Omental fat pad (tissue), 4 donors: Measurements from ENCODE around the gene SLC9A9. TPM values are rescaled to one million over a fixed set of nuclear protein-coding genes. Genes with fewer than 3 reads are reported as not detected.

Experiments used
- ATAC-seq: fragments of 150-250 bp; one replicate; pipeline ENCODE4 v1.9.1; 2016; ENCODE audit warnings: mild to moderate bottlenecking, moderate library complexity; ENCODE audit not compliant: low FRiP score
- DNase-seq: peaks from one replicate; pipeline ENCODE4 v3.0.0-alpha.2; 2019; ENCODE audit warnings: low spot score
- CTCF ChIP-seq, 3 donors: fragments of 450-650 bp; IDR thresholded peaks; one replicate each; pipeline ENCODE4 v1.5.1; 2016 to 2017; ENCODE audit warnings: antibody characterized with exemption in 3 of 3, mild to moderate bottlenecking in 3 of 3, moderate library complexity in 2 of 3
- total RNA-seq, 4 donors: library from RNA; depleted of rRNA; stranded (reverse); fragments of >200 nt; gene quantifications; one replicate each; pipeline ENCODE4 v1.1.0, GENCODE V29; 2016

The SLC9A9 gene
- total RNA-seq, 4 donors from 2014 or later = 15.5 to 39.6 (median 26.9) TPM

DNA sequence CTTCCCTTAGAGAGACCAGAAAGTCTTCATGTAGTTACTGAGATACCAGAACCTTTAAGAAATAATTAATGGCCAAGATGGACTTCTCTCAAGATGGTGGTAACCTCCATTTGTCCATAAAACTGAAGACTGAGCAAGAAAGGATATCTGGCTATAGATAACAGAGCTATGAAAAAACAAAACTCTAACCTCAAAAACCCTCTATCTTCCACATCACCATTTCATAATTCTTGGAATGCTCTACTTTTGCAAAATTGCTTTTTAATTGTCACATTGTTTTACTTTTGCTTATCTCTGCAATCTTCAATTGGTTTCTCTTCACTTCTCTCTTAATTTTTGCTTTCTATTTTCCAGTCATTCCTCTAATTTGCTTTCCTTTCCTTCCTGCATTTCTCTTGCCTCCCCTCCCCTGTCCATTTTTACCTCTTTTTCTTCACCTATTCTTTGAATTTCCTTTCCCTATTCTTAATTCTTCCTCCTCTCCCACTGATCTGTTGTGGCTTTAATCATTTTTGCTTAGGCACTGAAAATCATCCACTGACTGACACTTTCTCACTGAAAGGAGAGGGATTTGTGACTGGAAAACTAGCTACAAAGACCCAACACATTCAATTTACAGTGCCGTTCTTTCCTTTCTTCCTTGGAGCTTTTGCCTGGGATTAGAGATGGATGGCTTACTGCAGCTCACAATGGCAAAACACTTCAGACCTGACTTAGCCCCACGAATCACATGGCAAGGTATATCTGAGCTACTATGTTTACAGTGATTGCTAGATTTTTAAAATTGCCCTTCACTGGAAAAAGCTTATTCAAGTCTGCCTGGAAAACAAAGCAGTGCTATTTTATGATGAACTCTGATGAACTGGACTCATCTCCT is 485.9 kb downstream of the SLC9A9 start:
- TF ChIP-seq CTCF (IDR thresholded peaks at IDR 0.05) = no peak
- no peak for DNase-seq

DNA sequence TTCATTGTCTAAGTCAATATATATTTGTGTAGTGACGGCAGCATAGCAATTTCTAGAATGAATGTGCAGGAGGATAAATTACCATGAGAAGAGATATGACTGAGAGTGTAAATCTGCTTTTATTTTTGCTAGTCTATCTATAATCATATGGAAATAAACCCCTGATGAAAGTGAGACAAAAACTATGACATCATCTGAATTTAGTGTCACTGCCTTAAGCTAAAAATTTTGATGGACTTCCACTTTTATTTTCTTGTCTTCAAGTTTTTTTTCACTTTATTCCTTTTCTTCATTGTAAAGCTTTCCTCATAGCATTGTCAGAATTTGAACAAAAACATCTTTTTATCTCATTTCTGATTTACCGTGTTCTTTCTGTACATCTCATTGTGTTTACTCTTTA is 486.7 kb downstream of the SLC9A9 start:
- no peak for ATAC-seq
- DNase-seq = no peak
- TF ChIP-seq CTCF (IDR thresholded peaks at IDR 0.05) = no peak

More for the DNA sequence above, 485.9 kb downstream of the SLC9A9 start:
- ATAC-seq = no peak

- no peak for DNase-seq
- no peak for TF ChIP-seq CTCF (IDR thresholded peaks at IDR 0.05)
- ATAC-seq = peak; percentile 85
Observed at GRCh38 chr3:143360244-143360643, 488.0 kb downstream of the SLC9A9 start.

GRCh38 chr3:143358793-143359491 is 489.3 kb downstream of the SLC9A9 start:
- no peak for TF ChIP-seq CTCF (IDR thresholded peaks at IDR 0.05)
- no peak for DNase-seq
- no peak for ATAC-seq

DNA sequence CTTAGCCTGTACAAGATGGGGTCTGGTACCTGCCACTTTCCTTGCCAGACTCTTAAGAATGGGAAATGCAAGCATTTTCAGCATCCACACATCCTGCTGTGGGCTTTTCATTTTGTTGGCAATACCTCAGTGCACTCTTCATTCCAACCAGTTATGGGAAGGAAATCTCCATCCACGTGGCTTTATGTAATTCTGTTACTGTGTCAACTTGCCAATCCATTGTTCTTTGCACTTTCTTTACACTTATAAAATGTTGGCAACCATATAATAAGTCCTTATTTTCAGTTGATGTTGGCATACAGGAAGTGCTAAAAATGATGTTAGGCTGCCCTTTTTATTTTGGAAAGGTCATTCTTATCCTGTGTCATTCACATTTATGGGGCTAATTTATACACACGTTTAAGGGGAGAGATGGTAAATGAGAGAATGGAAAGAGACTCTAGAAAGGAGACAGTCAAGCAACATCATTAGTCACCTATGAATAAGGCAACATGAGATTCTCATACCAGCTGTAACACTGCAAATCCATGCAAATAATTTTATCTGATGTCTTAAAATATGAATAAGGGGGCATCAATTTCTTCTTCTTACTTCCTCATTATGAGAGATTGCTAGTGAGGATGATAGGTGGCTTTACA is 490.0 kb downstream of the SLC9A9 start:
- ATAC-seq = peak; percentile 15
- no peak for DNase-seq
- no peak for TF ChIP-seq CTCF (IDR thresholded peaks at IDR 0.05)

DNA sequence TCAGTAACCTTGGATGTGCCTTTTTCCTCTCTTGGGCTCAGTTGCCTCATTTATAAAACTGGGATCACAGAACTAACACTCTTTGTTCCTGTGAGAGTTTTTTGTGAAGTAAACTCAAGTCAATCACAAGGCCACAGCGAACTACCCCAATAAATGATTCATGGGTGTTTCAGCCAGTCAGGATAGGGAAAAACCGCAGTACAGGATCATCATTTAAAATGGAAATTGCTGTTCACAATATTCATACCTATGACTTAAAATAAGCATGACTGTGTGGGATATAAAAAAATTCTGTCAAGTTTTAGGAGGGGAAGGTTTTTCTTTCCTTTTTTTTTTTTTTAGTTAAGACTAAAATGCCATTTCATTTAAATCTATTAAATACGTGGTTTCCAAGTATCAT is 490.6 kb downstream of the SLC9A9 start:
- TF ChIP-seq CTCF (IDR thresholded peaks at IDR 0.05) = no peak
- ATAC-seq (no peak), DNase-seq (no peak)
